Sciatic nerve (tissue), 2 donors: ENCODE data around the gene WNT9B. TPM values are rescaled to one million over a fixed set of nuclear protein-coding genes. Genes with fewer than 3 reads are reported as not detected.

Experiments used
- ATAC-seq: fragments of 200-7000 bp; cut with Tn5 transposase; one replicate; pipeline ENCODE4 v1.9.1; 2020; ENCODE audit warnings: mild to moderate bottlenecking, moderate library complexity
- DNase-seq: peaks from one replicate; pipeline ENCODE4 v3.0.0-alpha.2; 2020; ENCODE audit warnings: low spot score
- intact Hi-C: fragments of 100-400 bp; cut with DNase I; formaldehyde crosslinking; loops from one replicate; pipeline ENCODE4 v1.14.2; 2022
- total RNA-seq: library from RNA; stranded (reverse); fragmentation: NEBNext Ultra II Directional; extraction: Animal tissue kit (Norgen Biotek cat#: 25700); gene quantifications from one replicate; pipeline ENCODE4 v1.2.1, GENCODE V29; 2021
- donor health status: DM: no; HTN: no; CAD: no.
- donor health status: DM: no; HTN: no; CAD: no.

WNT9B gene
- total RNA-seq, 1 donor from 2014 or later, result not detected

- no peak for ATAC-seq
- intact Hi-C loops, result no loop called here
- no peak for DNase-seq
Observed at GRCh38 chr17:46925185-46925868, 73.9 kb downstream of the WNT9B start.

DNA sequence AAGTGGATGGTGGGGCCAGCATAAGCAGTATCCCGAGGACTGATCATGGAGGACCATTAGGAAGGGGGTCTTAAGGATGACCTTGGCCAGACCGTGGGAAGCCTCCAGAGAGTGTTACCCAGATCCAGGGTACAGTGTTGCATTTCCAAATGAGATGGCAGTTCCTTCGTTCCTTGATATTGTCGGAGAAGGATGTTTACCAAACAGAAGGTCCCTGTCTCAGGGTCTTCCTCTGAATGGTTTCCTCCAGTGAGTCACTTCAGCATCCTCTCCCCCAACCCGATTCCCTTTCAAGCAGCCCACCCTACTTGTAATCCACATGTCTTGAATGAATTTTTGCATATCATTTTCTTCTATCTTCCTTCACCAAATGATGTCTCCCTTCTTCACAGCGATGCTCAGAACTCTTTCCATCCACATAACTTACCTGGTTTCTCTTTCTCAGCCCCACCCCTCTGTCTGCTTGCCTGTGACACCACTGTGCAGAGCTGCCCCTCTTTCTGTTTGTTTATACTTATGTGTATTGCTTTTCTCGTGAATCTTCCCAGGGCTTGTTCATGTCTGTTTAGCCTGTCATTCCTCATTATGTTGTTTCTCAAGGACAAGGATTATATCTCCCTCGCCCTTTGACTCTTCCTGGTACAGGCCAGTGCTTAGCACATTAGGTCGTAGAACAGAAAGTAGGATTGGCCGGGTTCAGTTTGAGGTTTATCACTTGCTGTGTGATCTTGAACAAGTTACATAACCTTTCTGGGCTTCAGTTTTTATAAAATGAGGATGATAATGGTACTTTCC, 77.3 kb downstream of the WNT9B start:
- intact Hi-C loops, result no loop called here
- ATAC-seq (no peak), DNase-seq (no peak)

- intact Hi-C loops, result no loop called here
- no peak for DNase-seq
- no peak for ATAC-seq
Observed at GRCh38 chr17:46929413-46929812, 78.0 kb downstream of the WNT9B start.

- intact Hi-C loops, result no loop called here
- ATAC-seq (no peak), DNase-seq (no peak)
Observed at GRCh38 chr17:46930051-46930450, 78.7 kb downstream of the WNT9B start.

DNA sequence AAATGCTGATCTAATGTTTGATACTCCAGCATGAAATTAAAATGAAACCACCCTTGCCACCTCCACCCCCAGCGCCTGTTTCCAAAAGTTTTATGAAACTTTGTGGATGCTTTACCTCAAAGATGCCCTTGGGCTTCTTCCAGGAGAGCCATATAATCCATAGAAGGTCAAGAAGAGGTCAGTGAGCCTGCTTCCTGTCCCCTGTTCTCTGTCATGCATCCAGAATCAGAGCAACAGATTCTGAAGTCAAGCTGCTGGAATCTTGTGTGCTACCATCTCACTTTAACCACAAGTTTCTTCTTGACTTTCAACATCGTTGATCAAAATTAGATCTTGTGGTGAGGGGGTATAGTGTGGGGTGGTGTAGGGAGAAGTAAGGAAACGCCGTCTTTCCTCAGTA, 80.2 kb downstream of the WNT9B start:
- intact Hi-C loops, result no loop called here
- ATAC-seq (no peak), DNase-seq (no peak)

DNA sequence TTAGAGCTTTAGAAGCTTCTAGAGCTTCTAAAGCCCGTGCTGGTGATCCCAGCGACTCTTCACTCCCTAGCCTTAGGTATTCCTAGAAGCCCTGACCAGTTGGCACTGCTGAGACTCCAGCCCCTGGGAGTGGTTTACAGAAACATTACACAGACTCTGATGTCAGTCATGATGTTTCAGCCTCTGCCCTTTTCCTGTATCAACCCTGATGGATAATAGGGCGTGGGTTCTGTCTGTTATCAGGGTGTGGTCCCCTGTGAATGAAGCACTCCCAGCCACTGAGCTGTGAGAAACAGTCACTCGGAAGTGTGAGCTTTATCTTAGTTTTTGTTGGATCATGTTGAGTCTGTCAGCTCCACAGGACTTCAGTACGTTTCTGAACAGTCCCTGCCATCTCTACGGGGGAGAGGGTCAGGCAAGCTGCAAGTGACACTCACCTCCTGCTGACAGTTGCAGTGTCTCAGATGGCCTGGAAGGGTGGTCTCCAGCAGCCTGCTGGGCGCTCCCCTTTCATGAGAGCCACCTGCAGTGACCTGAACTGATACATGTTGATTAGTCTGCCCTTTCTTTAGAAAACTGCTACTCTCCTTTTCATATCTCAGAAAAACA, 84.4 kb downstream of the WNT9B start:
- intact Hi-C loops, result no loop called here
- no peak for DNase-seq
- no peak for ATAC-seq

Other genes with a start within 250 kb of the WNT9B start
- 0.98 TPM for gene WNT3, start 32.9 kb upstream of the WNT9B start, total RNA-seq
- 50.1 TPM for gene GOSR2, start 71.6 kb downstream of the WNT9B start, total RNA-seq
- not detected for gene RPRML, start 127.7 kb downstream of the WNT9B start, total RNA-seq